ENCODE data around the gene PBX3. TPM values are rescaled to one million over a fixed set of nuclear protein-coding genes. Genes with fewer than 3 reads are reported as not detected.

Gene PBX3
- total and polyA plus RNA-seq, 2 donors (not counting 1 experiment from before 2014, with no cell fraction given) = 15.5 to 39.0 TPM

GRCh38 chr9:126016579-126017290 lies 269.6 kb downstream of the PBX3 start:
- no peak for TF ChIP-seq EZH2 (IDR thresholded peaks at IDR 0.05; ENCODE audit: borderline replicate concordance, insufficient read depth, low read depth, low read length, poor library complexity, severe bottlenecking)
- TF ChIP-seq, protein P1, sequence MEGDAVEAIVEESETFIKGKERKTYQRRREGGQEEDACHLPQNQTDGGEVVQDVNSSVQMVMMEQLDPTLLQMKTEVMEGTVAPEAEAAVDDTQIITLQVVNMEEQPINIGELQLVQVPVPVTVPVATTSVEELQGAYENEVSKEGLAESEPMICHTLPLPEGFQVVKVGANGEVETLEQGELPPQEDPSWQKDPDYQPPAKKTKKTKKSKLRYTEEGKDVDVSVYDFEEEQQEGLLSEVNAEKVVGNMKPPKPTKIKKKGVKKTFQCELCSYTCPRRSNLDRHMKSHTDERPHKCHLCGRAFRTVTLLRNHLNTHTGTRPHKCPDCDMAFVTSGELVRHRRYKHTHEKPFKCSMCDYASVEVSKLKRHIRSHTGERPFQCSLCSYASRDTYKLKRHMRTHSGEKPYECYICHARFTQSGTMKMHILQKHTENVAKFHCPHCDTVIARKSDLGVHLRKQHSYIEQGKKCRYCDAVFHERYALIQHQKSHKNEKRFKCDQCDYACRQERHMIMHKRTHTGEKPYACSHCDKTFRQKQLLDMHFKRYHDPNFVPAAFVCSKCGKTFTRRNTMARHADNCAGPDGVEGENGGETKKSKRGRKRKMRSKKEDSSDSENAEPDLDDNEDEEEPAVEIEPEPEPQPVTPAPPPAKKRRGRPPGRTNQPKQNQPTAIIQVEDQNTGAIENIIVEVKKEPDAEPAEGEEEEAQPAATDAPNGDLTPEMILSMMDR (IDR thresholded peaks at IDR 0.05) = no peak
- ATAC-seq (ENCODE audit: low read depth) = no peak
- H3K4me3 ChIP-seq (ENCODE audit: control extremely low read depth in 1 of 5, extremely low read depth in 1 of 5, insufficient read depth in 1 of 5, low read depth in 2 of 5, low read length in 4 of 5) = no peak overlapping the region
- no peaks in the 10 kb centered on the region for H3K9me3 Mint-ChIP-seq (ENCODE audit: insufficient read depth)
- no peaks in the 10 kb centered on the region for H4K20me1 ChIP-seq (ENCODE audit: control insufficient read depth, insufficient read depth, low read length, poor library complexity, severe bottlenecking)
- 95% methylated on average over 24 of the region's 24 CpGs for WGBS (ENCODE audit: insufficient coverage)
- no peak overlapping the region for H3K4me3 Mint-ChIP-seq
- peaks cover 0 to 7% (median 0%) of the 10 kb centered on the region in 3 donors for H3K9me3 ChIP-seq (ENCODE audit: control extremely low read depth in 1 of 3, control insufficient read depth in 2 of 3, insufficient read depth in 1 of 3, low read length in 2 of 3)
- CTCF ChIA-PET = no interaction called here
- no peak overlapping the region for H3K9ac ChIP-seq (ENCODE audit: low read length)
- H3K4me1 ChIP-seq (ENCODE audit: control insufficient read depth in 2 of 2, insufficient read depth in 2 of 2, low read length in 2 of 2) = no peaks in the 10 kb centered on the region
- no peaks in the 10 kb centered on the region for H3K36me3 ChIP-seq (replicated peaks in 1 of 2; ENCODE audit: control extremely low read depth in 1 of 2, control insufficient read depth in 1 of 2, extremely low read depth in 1 of 2, insufficient read depth in 2 of 2, low read length in 1 of 2)
- DNase-seq = no peak
- no peak overlapping the region for H2AFZ ChIP-seq (ENCODE audit: insufficient read depth, low read depth, low read length, poor library complexity, severe bottlenecking)
- no peak overlapping the region for H3K4me2 ChIP-seq (replicated peaks; ENCODE audit: low read depth, low read length, poor library complexity, severe bottlenecking)
- H3K27ac Mint-ChIP-seq = no peak overlapping the region
- H3K27me3 Mint-ChIP-seq = peaks cover 9% of the 10 kb centered on the region
- H3K27me3 ChIP-seq (replicated peaks in 1 of 4; ENCODE audit: control extremely low read depth in 1 of 4, control insufficient read depth in 3 of 4, insufficient read depth in 4 of 4, low read length in 3 of 4) = no peaks in the 10 kb centered on the region
- no peaks in the 10 kb centered on the region for H3K4me1 Mint-ChIP-seq
- no peaks in the 10 kb centered on the region for H3K79me2 ChIP-seq (ENCODE audit: control insufficient read depth, insufficient read depth, low read length)
- no peak overlapping the region for H3K27ac ChIP-seq (ENCODE audit: low read length in 2 of 2)
- intact Hi-C loops (cut with micrococcal nuclease) = no loop called here
- POLR2A ChIA-PET = no interaction called here

Other genes starting within 250 kb of the PBX3 start
- gene MAPKAP1, start 40.2 kb upstream of the PBX3 start, total RNA-seq = 62.4 and 72.1 TPM in 2 replicates
- gene MAPKAP1, start 40.2 kb upstream of the PBX3 start, polyA plus RNA-seq = 51.6 and 57.6 TPM in 2 replicates

Data from B cell (primary cell).